DND-41 (cell line): ENCODE results near the gene PIK3C2B.

ENCODE experiments used
- CTCF ChIP-seq: IDR thresholded peaks from 2 replicates; pipeline ENCODE4 v1.5.1; 2012; ENCODE audit warnings: borderline replicate concordance, low read length, moderate library complexity, mild to moderate bottlenecking; ENCODE audit not compliant: poor library complexity, severe bottlenecking; ENCODE audit errors: extremely low read depth
- EZH2 ChIP-seq: IDR thresholded peaks from 3 replicates; pipeline ENCODE4 v1.6.1; 2012; ENCODE audit warnings: borderline replicate concordance, low read depth, mild to moderate bottlenecking, moderate library complexity, low read length, inconsistent platforms; ENCODE audit not compliant: severe bottlenecking

DNA sequence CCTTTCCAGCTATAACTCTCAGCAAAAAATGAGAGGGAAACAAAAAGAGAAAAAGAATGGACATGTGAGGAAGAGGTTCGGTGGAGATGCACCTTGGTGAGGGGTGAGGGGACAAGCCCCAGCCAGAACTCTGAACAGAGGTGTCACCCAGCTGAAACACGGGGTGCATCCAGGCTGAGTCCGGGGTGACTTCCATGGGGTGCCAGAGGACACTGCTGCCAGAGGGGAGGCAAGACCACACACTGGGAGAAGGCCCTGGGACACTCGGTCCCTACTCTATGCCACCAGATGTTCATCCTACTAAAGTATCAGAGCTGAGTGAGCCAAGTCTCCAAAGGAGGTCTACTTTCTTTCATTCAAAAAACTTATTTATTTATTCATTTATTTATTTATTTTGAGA lies 46.9 kb downstream of the PIK3C2B start:
- TF ChIP-seq CTCF (no peak), EZH2 (no peak)
